Sigmoid colon (tissue), 4 donors: ENCODE data around the gene ZNF679.

ENCODE experiments used
- CTCF ChIP-seq, 4 experiments: fragments of 450-650 bp in 3 of 4; fragments of 200-600 bp in 1 of 4; IDR thresholded peaks; one replicate each; pipeline ENCODE4 v1.5.1; 2016 to 2019; ENCODE audit warnings: antibody characterized with exemption in 4 of 4, mild to moderate bottlenecking in 3 of 4, moderate library complexity in 2 of 4
- EP300 ChIP-seq, 4 donors: sonication (generic); formaldehyde crosslinking; IDR thresholded peaks; one replicate each; pipeline ENCODE4 v1.6.1; 2017; ENCODE audit warnings: antibody characterized with exemption in 4 of 4
- POLR2A ChIP-seq, 2 donors: fragments of 450-650 bp; IDR thresholded peaks; one replicate each; pipeline ENCODE4 v1.6.1; 2016; ENCODE audit warnings: antibody characterized with exemption in 2 of 2, mild to moderate bottlenecking in 2 of 2, moderate library complexity in 2 of 2

GRCh38 chr7:64312826-64313225 lies 84.6 kb downstream of the ZNF679 start:
- TF ChIP-seq CTCF (IDR thresholded peaks at IDR 0.05) (no peak), POLR2A (IDR thresholded peaks at IDR 0.05) (no peak), EP300 (IDR thresholded peaks at IDR 0.05) (no peak)
